ENCODE results near the gene PDE7B. TPM values are rescaled to one million over a fixed set of nuclear protein-coding genes. Genes with fewer than 3 reads are reported as not detected.

Gene PDE7B
- total RNA-seq, 1 donor from 2014 or later, result 0.62 TPM

DNA sequence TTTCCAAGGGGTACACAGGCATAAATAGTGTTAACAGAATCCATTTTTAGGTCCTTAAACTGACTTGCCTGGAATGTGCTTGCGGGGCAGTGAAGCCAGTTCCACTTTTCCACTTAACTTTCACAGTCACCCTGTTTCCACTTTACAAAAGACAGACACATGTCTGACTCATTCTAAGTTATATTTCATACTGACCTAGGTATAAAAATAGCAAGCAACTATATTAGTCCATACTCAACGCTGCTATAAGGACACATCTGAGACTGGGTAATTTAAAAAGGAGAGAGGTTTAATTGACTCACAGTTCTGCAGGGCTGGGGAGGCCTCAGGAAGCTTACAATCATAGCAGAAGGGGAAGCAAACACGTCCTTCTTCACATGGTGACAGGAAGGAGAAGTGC, 310.4 kb downstream of the PDE7B start:
- TF ChIP-seq, protein P1, sequence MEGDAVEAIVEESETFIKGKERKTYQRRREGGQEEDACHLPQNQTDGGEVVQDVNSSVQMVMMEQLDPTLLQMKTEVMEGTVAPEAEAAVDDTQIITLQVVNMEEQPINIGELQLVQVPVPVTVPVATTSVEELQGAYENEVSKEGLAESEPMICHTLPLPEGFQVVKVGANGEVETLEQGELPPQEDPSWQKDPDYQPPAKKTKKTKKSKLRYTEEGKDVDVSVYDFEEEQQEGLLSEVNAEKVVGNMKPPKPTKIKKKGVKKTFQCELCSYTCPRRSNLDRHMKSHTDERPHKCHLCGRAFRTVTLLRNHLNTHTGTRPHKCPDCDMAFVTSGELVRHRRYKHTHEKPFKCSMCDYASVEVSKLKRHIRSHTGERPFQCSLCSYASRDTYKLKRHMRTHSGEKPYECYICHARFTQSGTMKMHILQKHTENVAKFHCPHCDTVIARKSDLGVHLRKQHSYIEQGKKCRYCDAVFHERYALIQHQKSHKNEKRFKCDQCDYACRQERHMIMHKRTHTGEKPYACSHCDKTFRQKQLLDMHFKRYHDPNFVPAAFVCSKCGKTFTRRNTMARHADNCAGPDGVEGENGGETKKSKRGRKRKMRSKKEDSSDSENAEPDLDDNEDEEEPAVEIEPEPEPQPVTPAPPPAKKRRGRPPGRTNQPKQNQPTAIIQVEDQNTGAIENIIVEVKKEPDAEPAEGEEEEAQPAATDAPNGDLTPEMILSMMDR (IDR thresholded peaks at IDR 0.05; ENCODE audit: unreplicated experiment), result no peak
- Mint-ChIP-seq H3K27me3 (ENCODE audit: unreplicated experiment) (no peaks in the 10 kb centered on the region), H3K4me1 (ENCODE audit: unreplicated experiment) (no peaks in the 10 kb centered on the region), H3K36me3 (ENCODE audit: low read depth, unreplicated experiment) (no peaks in the 10 kb centered on the region), H3K27ac (ENCODE audit: unreplicated experiment) (no peak overlapping the region), H3K9me3 (ENCODE audit: unreplicated experiment) (no peaks in the 10 kb centered on the region), H3K4me3 (ENCODE audit: unreplicated experiment) (no peak overlapping the region)
- DNase-seq (ENCODE audit: low spot score), result no peak

DNA sequence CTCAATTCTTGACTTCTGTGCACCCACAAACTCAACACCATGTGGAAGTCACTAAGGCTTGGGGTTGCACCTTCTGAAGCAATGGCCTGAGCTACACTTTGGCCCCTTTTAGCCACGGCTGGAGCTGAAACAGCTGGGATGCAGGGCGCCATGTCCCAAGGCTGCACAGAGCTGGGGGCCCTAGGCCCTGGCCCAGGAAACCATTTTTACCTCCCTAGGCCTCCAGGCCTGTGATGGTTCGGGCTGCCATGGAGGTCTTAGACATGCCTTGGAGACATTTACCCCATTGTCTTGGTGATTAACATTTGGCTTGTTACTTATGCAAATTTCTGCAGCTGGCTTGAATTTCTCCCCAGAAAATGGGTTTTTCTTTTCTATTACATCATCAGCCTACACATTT, 311.8 kb downstream of the PDE7B start:
- no peaks in the 10 kb centered on the region for H3K4me1 Mint-ChIP-seq (ENCODE audit: unreplicated experiment)
- TF ChIP-seq, protein P1 (IDR thresholded peaks at IDR 0.05; ENCODE audit: unreplicated experiment), result no peak

DNA sequence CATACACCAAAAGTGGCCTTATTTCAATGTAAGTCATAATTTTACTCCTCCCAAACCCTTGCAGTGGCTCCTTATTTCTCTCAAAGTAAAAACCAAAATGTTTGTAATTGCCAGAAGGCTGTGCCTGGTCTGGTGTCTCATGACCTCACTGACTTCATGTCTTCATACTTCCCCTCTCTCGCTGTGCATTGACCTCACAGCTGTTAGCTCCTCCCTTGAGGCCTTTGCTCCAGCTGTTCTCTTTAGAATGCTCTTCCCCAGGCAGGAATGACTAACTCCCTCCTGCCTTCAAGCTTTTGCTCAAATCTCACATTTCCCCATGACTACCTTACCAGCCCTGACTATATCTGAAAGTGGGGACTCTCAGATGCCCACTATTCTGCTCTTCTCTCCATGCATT, 315.3 kb downstream of the PDE7B start:
- H3K4me3 Mint-ChIP-seq (ENCODE audit: unreplicated experiment), result no peak overlapping the region
- H3K36me3 Mint-ChIP-seq (ENCODE audit: low read depth, unreplicated experiment), result peaks cover 3% of the 10 kb centered on the region
- no peak for DNase-seq (ENCODE audit: low spot score)
- no peaks in the 10 kb centered on the region for H3K9me3 Mint-ChIP-seq (ENCODE audit: unreplicated experiment)
- H3K27ac Mint-ChIP-seq (ENCODE audit: unreplicated experiment), result no peak overlapping the region
- no peaks in the 10 kb centered on the region for H3K27me3 Mint-ChIP-seq (ENCODE audit: unreplicated experiment)
- H3K4me1 Mint-ChIP-seq (ENCODE audit: unreplicated experiment), result no peaks in the 10 kb centered on the region
- TF ChIP-seq, protein P1 (IDR thresholded peaks at IDR 0.05; ENCODE audit: unreplicated experiment), result no peak

More for the DNA sequence above, 311.8 kb downstream of the PDE7B start:
- Mint-ChIP-seq H3K4me3 (ENCODE audit: unreplicated experiment) (no peak overlapping the region), H3K36me3 (ENCODE audit: low read depth, unreplicated experiment) (peaks cover 3% of the 10 kb centered on the region), H3K9me3 (ENCODE audit: unreplicated experiment) (no peaks in the 10 kb centered on the region), H3K27ac (ENCODE audit: unreplicated experiment) (no peak overlapping the region), H3K27me3 (ENCODE audit: unreplicated experiment) (no peaks in the 10 kb centered on the region)
- DNase-seq (ENCODE audit: low spot score), result no peak

DNA sequence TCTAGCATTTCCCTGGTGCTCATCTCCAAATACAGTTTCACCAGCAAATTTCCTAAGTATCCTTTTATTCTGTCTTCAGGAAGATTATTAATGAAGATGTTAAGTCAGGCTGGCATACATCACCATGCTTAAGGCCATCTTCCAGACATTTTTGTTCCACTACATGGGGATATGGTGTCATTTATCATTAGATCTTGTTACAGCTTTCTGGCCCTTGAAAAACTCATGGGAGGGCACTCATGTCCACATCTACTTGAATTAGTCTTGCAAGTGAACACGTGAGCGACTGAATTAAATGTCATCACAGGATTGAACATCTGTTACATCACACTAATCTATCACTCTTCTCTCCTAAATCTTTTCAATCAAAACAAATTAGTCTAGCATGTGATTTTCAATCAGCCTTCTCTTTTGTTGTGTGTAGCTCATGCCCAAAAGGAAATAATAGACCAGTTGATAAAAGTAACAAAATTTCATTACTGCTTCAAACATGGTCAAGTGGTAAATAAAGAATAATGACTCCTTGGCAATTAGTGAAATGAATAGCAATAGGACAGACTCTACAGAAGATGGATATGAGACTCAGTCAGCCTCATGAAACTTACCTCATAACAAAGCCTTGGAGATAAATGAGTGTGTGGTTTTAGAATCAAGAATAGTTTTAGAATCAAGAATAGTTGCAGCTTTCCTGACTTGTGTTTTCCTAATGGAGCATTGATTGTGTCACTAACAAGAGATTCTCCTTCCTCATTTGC, 318.1 kb downstream of the PDE7B start:
- TF ChIP-seq, protein P1 (IDR thresholded peaks at IDR 0.05; ENCODE audit: unreplicated experiment), result no peak
- H3K27me3 Mint-ChIP-seq (ENCODE audit: unreplicated experiment), result no peaks in the 10 kb centered on the region
- H3K27ac Mint-ChIP-seq (ENCODE audit: unreplicated experiment), result no peak overlapping the region
- H3K36me3 Mint-ChIP-seq (ENCODE audit: low read depth, unreplicated experiment), result peaks cover 3% of the 10 kb centered on the region
- DNase-seq (ENCODE audit: low spot score), result no peak
- H3K9me3 Mint-ChIP-seq (ENCODE audit: unreplicated experiment), result no peaks in the 10 kb centered on the region
- H3K4me3 Mint-ChIP-seq (ENCODE audit: unreplicated experiment), result no peak overlapping the region
- H3K4me1 Mint-ChIP-seq (ENCODE audit: unreplicated experiment), result no peaks in the 10 kb centered on the region

DNA sequence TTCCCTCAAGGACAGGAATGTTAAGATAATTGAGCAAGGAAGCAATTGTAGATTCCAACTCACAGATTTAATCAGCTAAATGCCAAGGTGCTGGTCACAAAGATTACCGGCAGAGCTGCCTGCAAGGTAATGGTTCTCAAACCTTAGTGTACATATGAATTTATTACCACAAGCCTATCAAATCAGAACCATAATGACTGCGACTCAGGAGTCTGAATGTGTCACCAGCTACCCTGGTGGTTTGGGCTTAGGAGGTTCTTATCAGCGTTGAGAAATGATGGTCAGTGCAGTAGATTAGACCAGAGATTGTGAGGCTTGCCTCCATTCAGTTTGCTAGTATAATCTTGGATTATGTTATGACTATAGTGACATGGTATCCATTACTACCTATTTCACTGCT, 319.7 kb downstream of the PDE7B start:
- Mint-ChIP-seq H3K27me3 (ENCODE audit: unreplicated experiment) (no peaks in the 10 kb centered on the region), H3K9me3 (ENCODE audit: unreplicated experiment) (no peaks in the 10 kb centered on the region), H3K36me3 (ENCODE audit: low read depth, unreplicated experiment) (peaks cover 3% of the 10 kb centered on the region), H3K27ac (ENCODE audit: unreplicated experiment) (no peak overlapping the region), H3K4me1 (ENCODE audit: unreplicated experiment) (peaks cover 4% of the 10 kb centered on the region), H3K4me3 (ENCODE audit: unreplicated experiment) (no peak overlapping the region)
- DNase-seq (ENCODE audit: low spot score), result no peak
- TF ChIP-seq, protein P1 (IDR thresholded peaks at IDR 0.05; ENCODE audit: unreplicated experiment), result no peak

Data from endothelial cell (in vitro differentiated cells).